GM10248 (cell line): Measurements from ENCODE around the gene FANCG.
A peak's percentile ranks its signal among the peaks of the same experiment; 100 is the strongest.

Source experiments
- CTCF ChIA-PET: fragments of 300-600 bp; sonication (Branson Sonifier 250); formaldehyde crosslinking; extraction: SDS; loops from one replicate; lab custom pipeline; 2021; ENCODE audit warnings: antibody characterized with exemption; lab: Yijun Ruan, JAX
- POLR2A ChIA-PET: fragments of 350-650 bp; sonication (Branson Sonifier 250); formaldehyde crosslinking; extraction: SDS; loops from one replicate; lab custom pipeline; 2020; ENCODE audit warnings: antibody characterized with exemption; lab: Yijun Ruan, JAX
- DNase-seq: peaks from one replicate; pipeline ENCODE4 v3.0.0; 2012; ENCODE audit errors: extremely low spot score
- TF ChIP-seq, protein P1 (sequence below): IDR thresholded peaks from 2 replicates; pipeline ENCODE4 v1.5.1; 2012; ENCODE audit warnings: mild to moderate bottlenecking, low read depth; ENCODE audit errors: extremely low read depth, missing control alignments, control extremely low read depth

Gene FANCG

DNA sequence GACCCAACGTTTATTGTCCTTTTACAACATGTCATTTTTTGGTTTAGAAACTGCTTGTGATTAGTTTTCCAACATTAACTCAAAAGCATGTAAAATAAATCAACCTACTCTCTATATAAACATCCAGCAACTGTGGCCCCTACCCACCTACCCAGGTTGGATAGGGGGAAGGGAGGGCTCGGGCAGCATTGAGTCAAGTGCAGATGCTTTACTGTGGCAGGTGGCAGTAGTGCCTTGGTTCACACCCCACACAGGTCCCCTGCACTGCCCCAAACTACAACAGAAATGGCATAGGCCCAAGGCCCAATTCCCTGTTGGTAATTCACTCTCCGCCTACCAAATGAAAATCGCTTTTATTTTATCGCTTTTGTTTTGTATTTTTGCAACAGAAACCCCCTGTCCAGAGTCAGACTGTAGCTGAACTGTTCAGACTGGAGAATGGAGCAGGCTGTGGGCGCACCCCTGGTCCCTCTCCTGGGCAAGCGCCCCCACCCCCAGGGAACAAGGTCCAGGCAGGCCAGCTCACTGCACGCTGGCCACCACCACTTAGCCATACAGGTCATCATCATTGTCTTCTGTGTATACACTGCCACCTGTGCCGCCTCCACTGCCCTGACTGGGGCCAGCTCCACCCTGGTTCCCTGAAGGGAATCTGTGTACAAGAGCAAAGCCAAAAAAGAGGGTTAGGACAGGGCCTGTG, 23.0 kb downstream of the FANCG start:
- DNase-seq: no peak
- ChIA-PET CTCF (no interaction called here), POLR2A (no interaction called here)
- TF ChIP-seq, protein P1, sequence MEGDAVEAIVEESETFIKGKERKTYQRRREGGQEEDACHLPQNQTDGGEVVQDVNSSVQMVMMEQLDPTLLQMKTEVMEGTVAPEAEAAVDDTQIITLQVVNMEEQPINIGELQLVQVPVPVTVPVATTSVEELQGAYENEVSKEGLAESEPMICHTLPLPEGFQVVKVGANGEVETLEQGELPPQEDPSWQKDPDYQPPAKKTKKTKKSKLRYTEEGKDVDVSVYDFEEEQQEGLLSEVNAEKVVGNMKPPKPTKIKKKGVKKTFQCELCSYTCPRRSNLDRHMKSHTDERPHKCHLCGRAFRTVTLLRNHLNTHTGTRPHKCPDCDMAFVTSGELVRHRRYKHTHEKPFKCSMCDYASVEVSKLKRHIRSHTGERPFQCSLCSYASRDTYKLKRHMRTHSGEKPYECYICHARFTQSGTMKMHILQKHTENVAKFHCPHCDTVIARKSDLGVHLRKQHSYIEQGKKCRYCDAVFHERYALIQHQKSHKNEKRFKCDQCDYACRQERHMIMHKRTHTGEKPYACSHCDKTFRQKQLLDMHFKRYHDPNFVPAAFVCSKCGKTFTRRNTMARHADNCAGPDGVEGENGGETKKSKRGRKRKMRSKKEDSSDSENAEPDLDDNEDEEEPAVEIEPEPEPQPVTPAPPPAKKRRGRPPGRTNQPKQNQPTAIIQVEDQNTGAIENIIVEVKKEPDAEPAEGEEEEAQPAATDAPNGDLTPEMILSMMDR: no peak

DNA sequence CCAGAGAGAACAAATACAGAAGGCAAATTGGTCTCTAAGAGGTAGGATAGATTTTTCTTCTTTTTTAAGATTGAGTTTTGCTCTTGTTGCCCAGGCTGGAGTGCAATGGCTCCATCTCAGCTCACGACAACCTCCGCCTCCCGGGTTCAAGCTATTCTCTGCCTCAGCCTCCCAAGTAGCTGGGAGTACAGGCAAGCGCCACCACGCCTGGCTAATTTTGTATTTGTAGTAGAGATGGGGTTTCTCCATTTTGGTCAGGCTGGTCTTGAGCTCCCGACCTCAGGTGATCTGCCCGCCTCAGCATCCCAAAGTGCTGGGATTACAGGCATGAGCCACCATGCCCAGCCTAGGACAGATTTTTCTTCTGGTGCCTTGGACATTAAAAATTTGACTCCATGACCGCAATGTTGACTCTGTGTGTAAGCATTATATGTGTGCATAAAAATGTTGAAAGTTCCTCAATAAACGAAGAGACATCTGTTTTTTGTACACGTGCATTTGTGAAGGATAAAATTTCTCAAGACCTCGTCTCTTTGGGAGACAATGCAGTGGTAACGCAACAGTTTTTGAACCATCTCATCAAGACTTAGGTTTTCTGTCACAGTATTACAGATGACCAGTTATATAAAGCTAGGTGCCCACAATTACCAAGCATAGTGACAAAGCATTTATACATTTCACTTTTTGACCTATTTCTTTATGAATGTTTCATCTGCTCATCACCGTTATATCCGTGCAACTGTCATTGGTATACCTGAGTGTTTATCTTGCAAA, 24.7 kb downstream of the FANCG start:
- CTCF ChIA-PET: interaction anchor here (1.4 to 1.5 kb wide), 2 partner anchors 12 to 155 kb away, joined by 3 read pairs; no protein-coding TSS in a partner anchor
- TF ChIP-seq, protein P1: no peak
- no peak for DNase-seq
- POLR2A ChIA-PET: no interaction called here

DNA sequence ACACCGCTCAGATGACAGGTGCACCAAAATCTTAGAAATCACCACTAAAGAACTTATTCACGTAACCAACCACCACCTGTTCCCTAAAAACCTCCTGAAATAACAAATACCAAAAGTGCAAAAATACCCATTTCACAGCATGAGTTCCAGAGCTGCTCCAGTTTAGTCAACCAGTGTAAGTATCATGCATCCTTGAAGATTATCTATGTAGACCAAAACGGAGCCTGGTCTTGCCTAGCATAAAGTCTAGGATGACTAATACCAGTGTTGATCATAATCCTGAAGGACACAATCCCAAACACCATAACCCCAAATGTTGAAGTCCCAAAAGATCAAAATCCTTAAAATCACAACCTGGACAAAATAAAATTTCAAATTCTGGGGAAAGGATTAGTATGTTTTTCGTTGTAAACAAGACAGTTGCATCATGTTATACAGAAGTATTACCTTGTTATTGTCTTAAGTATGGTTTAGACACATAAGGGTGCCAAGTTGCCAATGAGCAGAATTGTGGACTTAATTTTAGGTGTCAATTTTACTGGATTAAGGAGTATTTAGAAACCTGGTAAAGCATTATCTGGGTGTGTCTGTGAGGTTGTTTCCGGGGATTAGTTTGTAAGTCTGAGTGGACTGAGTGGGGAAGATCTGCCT, 25.4 kb downstream of the FANCG start:
- ChIA-PET CTCF (interaction anchor here (1.1 to 1.5 kb wide), 3 partner anchors 10 to 155 kb away, joined by 3 read pairs; no protein-coding TSS in a partner anchor), POLR2A (no interaction called here)
- DNase-seq: no peak
- TF ChIP-seq, protein P1: no peak

DNA sequence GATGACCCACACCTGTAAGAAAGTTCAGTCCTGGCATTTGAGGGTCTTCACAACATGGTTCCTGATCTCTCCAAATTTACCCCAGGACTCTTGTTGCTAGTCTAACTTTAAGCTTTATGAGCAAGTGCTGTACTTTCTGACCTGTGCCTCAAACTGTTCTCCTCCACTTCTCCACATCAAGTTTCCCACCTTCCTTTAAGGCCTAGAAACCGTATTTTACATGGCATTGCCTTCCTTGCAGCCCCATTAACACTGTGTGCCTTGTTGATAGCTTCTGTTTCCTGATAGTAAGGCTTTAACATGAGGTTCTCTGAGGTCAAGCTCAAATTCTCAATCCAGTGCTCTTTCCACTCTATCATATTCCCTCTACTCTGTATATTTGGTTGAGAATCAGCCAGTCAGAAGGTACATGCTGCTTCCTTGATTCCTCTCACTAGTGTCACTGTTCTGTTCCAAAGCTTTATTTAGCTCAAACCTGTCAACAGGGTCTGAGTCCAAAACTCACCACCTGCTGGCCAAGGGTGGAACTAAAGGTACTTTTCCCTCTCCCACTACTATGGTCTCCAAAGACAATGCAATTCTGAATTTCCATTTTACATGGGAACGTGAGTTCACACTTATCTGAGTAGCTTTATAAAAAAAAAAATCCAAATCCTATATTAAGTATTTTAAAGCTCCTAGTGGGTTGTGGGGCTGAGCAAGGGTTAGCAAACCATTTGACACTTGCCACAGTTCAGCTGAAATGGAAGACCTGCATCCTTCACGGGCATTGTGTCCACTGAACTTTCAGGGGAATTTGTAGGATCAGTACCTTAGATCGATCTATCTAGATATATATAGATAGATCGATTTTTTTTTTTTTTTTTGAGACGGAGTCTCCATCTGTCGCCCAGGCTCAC, 28.4 kb downstream of the FANCG start:
- peak; percentile 61 for DNase-seq
- CTCF ChIA-PET: interaction anchor here (0.6 to 4.7 kb wide), 44 partner anchors 10 to 549 kb away, joined by 3 to 90 read pairs (median 4); partner anchors contain the start of genes ATOSB, DNAJB5, FANCG and PIGO
- TF ChIP-seq, protein P1: peak; percentile 65
- POLR2A ChIA-PET: interaction anchor here (1.0 to 1.2 kb wide), 5 partner anchors 8 to 29 kb away, joined by 3 to 5 read pairs (median 3); partner anchors contain the start of genes FANCG and VCP

DNA sequence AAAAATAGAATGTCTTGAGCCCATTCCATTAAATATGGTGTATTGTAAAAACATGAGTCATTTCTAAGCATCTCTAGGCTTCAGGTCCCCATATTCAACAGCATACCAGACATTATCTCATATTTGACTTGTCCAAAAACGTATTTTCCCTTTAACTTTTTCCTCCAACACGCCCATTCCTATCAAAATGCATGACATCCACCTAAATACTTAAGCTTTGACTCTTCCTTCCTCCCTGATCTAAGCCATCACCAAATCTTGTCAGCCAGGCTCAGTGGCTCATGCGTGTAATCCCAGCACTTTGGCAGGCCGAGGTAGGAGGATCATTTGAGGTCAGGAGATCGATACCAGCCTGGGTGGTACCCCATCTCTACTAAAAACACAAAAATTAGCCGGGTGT, 31.2 kb downstream of the FANCG start:
- ChIA-PET POLR2A (no interaction called here), CTCF (interaction anchor here (2.6 to 4.7 kb wide), 2 partner anchors 51 to 151 kb away, joined by 5 to 90 read pairs; a partner anchor contains a TSS)

More for the DNA sequence above, 31.2 kb downstream of the FANCG start:
- TF ChIP-seq, protein P1: no peak
- no peak for DNase-seq
